Activated B cell treated with CpG ODN at 0.5 μM for 24 hours (primary cell): ENCODE data around the gene CHCHD6. TPM values are rescaled to one million over a fixed set of nuclear protein-coding genes. Genes with fewer than 3 reads are reported as not detected.

Experiments used
- ATAC-seq: fragments of 200-7000 bp; cut with Tn5 transposase; one replicate; pipeline ENCODE4 v1.10.0; 2021; ENCODE audit warnings: low read depth, mild to moderate bottlenecking, moderate library complexity
- CTCF ChIA-PET: fragments of 350-600 bp; sonication (Branson Sonifier 250); formaldehyde crosslinking; loops from one replicate; lab custom pipeline; 2021; ENCODE audit warnings: antibody characterized with exemption; lab: Charles Lee
- POLR2A ChIA-PET: fragments of 350-600 bp; sonication (Branson Sonifier 250); formaldehyde crosslinking; loops from one replicate; lab custom pipeline; 2021; ENCODE audit warnings: antibody characterized with exemption; lab: Charles Lee
- DNase-seq: peaks from one replicate; pipeline ENCODE4 v3.0.0; 2022
- H3K27ac Mint-ChIP-seq: one replicate; pipeline ENCODE4 v1.8.0; 2020; ENCODE audit warnings: mixed read lengths
- H3K27me3 Mint-ChIP-seq: one replicate; pipeline ENCODE4 v1.8.0; 2021; ENCODE audit warnings: mixed read lengths
- H3K36me3 Mint-ChIP-seq: one replicate; pipeline ENCODE4 v1.8.0; 2021; ENCODE audit warnings: low read depth, mixed read lengths
- H3K4me1 Mint-ChIP-seq: one replicate; pipeline ENCODE4 v1.8.0; 2021; ENCODE audit warnings: mixed read lengths
- H3K4me3 Mint-ChIP-seq: one replicate; pipeline ENCODE4 v1.8.0; 2020; ENCODE audit warnings: mild to moderate bottlenecking, mixed read lengths
- H3K9me3 Mint-ChIP-seq: one replicate; pipeline ENCODE4 v1.8.0; 2020; ENCODE audit warnings: mixed read lengths
- intact Hi-C: fragments of 100-400 bp; cut with micrococcal nuclease; formaldehyde crosslinking; loops from one replicate; pipeline ENCODE4 v1.15.1; 2024
- total RNA-seq: library from RNA; stranded (reverse); gene quantifications from 2 replicates; pipeline ENCODE4 v1.2.3, GENCODE V29; 2022
- TF ChIP-seq, protein P1 (sequence below): fragments of 200-600 bp; IDR thresholded peaks from one replicate; pipeline ENCODE4 v1.8.0; 2022; ENCODE audit warnings: antibody characterized with exemption, mild to moderate bottlenecking

The CHCHD6 gene
- total RNA-seq, 1 donor from 2014 or later = 10.0 TPM

DNA sequence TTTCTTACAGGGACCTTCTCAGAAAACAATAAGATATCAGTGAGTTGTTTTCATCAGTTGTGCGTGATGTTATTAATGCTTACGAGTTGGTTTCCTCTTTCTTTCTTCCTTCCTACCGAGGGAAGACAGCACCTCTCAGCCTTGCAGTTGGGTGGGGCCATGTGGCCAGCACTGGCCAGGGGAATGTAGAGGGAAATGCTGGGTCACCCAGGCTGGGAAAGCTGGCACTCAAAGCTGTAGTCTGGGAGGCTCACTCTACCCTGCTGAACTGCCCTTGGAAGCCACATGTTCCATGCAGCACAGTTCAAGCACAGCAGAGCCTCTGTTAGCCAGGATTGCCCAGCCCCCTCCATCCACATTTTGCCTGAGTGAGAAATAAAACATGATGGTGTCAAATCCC is 10.1 kb upstream of the CHCHD6 start:
- H3K9me3 Mint-ChIP-seq = no peaks in the 10 kb centered on the region
- peaks cover 58% of the 10 kb centered on the region for H3K27me3 Mint-ChIP-seq
- no peak overlapping the region for H3K27ac Mint-ChIP-seq
- ChIA-PET POLR2A (no interaction called here), CTCF (no interaction called here)
- H3K4me3 Mint-ChIP-seq = no peak overlapping the region
- ATAC-seq = no peak
- H3K36me3 Mint-ChIP-seq = no peaks in the 10 kb centered on the region
- intact Hi-C loops = no loop called here
- no peak for DNase-seq
- TF ChIP-seq, protein P1, sequence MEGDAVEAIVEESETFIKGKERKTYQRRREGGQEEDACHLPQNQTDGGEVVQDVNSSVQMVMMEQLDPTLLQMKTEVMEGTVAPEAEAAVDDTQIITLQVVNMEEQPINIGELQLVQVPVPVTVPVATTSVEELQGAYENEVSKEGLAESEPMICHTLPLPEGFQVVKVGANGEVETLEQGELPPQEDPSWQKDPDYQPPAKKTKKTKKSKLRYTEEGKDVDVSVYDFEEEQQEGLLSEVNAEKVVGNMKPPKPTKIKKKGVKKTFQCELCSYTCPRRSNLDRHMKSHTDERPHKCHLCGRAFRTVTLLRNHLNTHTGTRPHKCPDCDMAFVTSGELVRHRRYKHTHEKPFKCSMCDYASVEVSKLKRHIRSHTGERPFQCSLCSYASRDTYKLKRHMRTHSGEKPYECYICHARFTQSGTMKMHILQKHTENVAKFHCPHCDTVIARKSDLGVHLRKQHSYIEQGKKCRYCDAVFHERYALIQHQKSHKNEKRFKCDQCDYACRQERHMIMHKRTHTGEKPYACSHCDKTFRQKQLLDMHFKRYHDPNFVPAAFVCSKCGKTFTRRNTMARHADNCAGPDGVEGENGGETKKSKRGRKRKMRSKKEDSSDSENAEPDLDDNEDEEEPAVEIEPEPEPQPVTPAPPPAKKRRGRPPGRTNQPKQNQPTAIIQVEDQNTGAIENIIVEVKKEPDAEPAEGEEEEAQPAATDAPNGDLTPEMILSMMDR = no peak
- no peaks in the 10 kb centered on the region for H3K4me1 Mint-ChIP-seq

DNA sequence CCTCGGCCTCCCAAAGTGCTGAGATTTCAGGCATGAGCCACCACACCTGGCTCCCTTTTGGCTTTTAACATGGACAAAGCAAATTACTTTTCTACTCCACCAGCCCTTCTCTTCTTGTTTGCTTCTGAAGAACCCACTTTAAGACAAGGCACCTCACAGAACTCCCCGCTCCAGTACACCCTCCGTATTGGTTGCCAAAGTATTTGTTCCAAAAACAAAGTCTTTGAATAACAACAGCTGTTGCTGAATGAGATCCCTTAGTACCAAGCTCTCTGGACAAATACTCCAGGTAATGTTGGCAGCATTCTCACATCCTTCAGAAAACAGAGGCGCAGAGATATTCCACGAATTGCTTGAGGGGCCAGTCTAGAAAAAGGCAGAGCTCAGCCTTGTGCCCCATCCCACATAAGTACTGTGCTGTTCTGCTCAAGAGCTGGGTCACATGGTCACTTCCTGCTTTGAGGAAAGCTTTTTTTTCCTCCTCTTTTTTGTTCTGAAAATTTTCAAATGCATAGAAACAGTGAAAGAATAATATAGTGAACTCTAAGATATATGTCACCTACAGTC is 7.3 kb upstream of the CHCHD6 start:
- CTCF ChIA-PET = no interaction called here
- H3K27me3 Mint-ChIP-seq = peaks cover 60% of the 10 kb centered on the region
- intact Hi-C loops = no loop called here
- ATAC-seq (no peak), DNase-seq (no peak)
- TF ChIP-seq, protein P1 = no peak
- no peak overlapping the region for H3K4me3 Mint-ChIP-seq
- H3K9me3 Mint-ChIP-seq = peaks cover 2% of the 10 kb centered on the region
- no peak overlapping the region for H3K27ac Mint-ChIP-seq
- no peaks in the 10 kb centered on the region for H3K4me1 Mint-ChIP-seq
- POLR2A ChIA-PET = no interaction called here
- H3K36me3 Mint-ChIP-seq = no peaks in the 10 kb centered on the region

DNA sequence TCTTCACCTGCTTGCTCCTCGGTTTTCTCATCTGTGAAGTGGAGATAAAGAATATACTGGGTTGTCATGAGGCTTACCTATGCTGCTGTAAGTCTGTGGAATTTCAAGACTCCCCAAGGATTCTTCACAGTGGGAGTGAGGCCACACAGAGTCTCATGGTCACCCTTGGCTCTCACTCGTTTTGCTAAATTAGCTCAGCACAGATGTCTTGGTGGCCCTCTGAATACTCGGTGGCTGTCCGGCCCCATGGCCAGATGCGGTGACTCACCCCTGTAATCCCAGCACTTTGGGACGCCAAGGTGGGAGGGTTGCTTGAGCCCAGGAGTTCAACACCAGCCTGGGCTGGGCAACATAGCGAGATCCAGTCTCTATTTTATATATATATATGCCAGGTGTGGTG is 5.0 kb upstream of the CHCHD6 start:
- Mint-ChIP-seq H3K27ac (no peak overlapping the region), H3K27me3 (peaks cover 57% of the 10 kb centered on the region), H3K4me1 (peaks cover 8% of the 10 kb centered on the region), H3K36me3 (peaks cover 1% of the 10 kb centered on the region), H3K4me3 (no peak overlapping the region), H3K9me3 (peaks cover 2% of the 10 kb centered on the region)
- no peak for DNase-seq
- ATAC-seq = no peak
- intact Hi-C loops = no loop called here
- CTCF ChIA-PET = no interaction called here
- TF ChIP-seq, protein P1 = no peak
- POLR2A ChIA-PET = no interaction called here

DNA sequence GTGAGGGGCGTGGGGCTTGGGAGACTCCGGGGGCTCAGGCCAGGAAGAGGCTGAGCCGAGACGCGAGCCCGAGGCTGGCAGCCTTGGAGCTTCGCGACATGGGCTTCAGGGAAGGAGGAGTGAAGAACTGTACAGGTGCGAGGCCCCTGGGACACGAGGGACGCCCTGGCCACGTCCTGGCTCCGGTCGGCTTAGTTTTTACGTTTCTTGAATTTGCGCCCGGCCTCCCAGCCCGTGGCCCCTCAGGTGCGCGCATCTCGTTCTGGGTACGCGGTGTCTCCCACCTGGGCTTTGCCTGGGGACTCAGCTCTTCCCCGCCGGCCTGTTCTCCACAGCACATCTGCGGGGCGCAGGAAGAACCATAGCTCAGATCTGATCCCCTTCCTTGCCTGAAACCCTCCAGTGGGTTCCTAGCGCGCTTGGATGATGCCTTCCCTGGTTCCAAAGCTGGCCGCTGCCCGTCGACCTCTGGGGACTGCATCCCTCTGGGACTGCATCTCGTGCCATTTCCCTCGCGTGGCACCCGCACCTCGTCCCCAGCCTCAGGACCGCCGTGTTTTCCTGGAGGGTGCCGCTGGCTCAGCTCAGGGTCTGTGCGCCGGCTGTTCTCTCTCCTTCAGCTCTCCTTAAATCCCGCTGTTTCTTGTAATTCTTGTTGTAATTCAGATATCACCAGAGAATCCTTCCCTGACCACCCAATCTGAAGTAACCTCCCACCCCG is 614 bp downstream of the CHCHD6 start:
- ChIA-PET POLR2A (interaction anchor here (0.6 to 0.9 kb wide), 2 partner anchors 277 to 930 kb away, joined by 3 read pairs; no protein-coding TSS in a partner anchor), CTCF (no interaction called here)
- Mint-ChIP-seq H3K36me3 (peaks cover 3% of the 10 kb centered on the region), H3K9me3 (peaks cover 2% of the 10 kb centered on the region), H3K4me3 (peak overlapping the region; percentile 99), H3K27ac (peak overlapping the region; percentile 38), H3K27me3 (peaks cover 28% of the 10 kb centered on the region), H3K4me1 (peaks cover 17% of the 10 kb centered on the region)
- intact Hi-C loops = loop anchor here (1.0 to 10.0 kb wide), 9 partner anchors 207 to 1348 kb away; partner anchors contain the start of genes KLF15, MCM2, SEC61A1 and SLC41A3
- ATAC-seq = no peak
- TF ChIP-seq, protein P1 = no peak
- DNase-seq = no peak

DNA sequence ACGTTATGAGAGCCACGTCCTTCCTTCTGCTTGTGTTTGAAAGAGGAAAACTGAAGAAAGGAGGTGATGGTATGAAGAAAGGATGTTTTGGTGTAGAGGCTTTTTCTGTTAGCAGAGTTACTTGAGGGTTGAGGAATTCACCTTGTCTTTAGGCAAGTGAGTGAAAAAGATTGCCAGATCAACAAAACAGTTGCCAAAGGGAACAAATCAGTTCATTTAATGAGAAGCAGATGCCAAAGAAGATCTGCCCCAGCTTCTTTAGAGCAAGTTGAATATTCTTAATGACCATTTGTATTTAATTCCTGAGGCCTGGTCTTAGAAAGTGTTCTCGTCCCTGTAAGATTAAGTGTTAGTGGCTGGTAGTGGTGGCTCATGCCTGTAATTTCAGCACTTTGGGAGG is 2.6 kb downstream of the CHCHD6 start:
- H3K27me3 Mint-ChIP-seq = peaks cover 13% of the 10 kb centered on the region

More for the DNA sequence above, 2.6 kb downstream of the CHCHD6 start:
- ATAC-seq (no peak), DNase-seq (no peak)
- peaks cover 3% of the 10 kb centered on the region for H3K36me3 Mint-ChIP-seq
- H3K4me1 Mint-ChIP-seq = peaks cover 17% of the 10 kb centered on the region
- no peak overlapping the region for H3K27ac Mint-ChIP-seq
- ChIA-PET CTCF (no interaction called here), POLR2A (no interaction called here)
- no peaks in the 10 kb centered on the region for H3K9me3 Mint-ChIP-seq
- intact Hi-C loops = loop anchor here (10.0 kb wide), 1 partner anchor 1048 kb away; no protein-coding TSS in a partner anchor
- TF ChIP-seq, protein P1 = no peak
- H3K4me3 Mint-ChIP-seq = no peak overlapping the region
